Measurements from ENCODE around the gene SPATA16.
"Not testable (repeated sequence)": the region's sequence is repeated elsewhere in the genome, so short reads cannot be mapped to it uniquely, and the experiment has no call there.

SPATA16 gene, protein sequence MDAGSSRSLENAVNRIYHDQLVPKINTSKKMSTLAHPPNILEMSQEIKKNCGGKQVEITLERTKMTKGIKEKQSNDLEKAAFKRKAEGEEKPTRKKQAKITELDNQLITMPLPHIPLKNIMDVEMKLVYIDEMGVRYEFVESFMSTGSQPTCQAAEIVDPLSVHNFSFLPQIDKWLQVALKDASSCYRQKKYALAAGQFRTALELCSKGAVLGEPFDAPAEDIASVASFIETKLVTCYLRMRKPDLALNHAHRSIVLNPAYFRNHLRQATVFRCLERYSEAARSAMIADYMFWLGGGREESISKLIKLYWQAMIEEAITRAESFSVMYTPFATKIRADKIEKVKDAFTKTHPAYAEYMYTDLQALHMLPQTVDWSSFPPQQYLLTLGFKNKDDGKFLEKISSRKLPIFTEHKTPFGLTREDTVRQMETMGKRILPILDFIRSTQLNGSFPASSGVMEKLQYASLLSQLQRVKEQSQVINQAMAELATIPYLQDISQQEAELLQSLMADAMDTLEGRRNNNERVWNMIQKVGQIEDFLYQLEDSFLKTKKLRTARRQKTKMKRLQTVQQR

DNA sequence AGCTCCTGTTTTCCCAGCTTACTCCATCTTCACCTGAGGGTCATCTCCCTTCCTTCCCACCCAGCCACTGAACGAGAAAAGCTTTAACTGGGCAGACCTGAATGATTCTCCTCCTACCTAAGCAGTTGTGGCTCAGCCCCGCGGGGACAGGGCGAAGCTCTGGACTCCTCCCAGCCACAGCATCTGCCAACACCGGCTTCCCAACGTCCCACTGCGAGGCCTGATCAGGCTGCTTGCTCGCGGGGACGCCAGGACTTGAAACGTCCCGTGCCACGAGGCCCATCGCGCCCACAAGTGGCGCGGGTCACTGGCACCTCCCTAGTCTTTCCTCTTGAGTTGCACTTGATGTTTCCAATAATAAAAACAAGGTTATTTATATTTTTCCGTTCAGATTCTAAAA is at the start of gene SPATA16:
SPATA16 (minus strand) TSS at position 250 of the 400 bp plus-strand sequence. CDS start 23,504 bp downstream, outside the sequence.
- Mint-ChIP-seq H3K27ac (no peak within 1 kb of the TSS), H3K4me3 (no peak within 1 kb of the TSS), H3K9me3 (no peaks in the 10 kb centered on the region), H3K27me3 (no peaks in the 10 kb centered on the region), H3K4me1 (no peaks in the 10 kb centered on the region)
- ATAC-seq (no peak), DNase-seq (no peak)

DNA sequence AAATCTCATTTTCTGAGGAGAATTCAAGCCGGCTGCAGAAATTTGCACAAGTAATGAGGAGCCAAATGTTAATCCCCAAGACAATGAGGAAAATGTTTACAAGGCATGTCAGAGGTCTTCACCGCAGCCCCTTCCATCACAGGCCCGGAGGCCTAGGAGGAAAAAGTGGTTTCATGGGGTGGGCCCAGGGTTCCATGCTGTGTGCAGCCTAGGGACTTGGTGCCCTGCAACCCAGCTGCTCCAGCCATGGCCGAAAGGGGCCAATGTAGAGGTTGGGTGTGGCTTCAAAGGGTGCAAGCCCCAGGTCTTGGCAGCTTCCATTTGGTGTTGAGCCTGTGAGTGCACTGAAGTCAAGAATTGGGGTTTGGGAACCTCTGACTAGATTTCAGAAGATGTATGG is 42.0 kb upstream of the SPATA16 start:
- not testable (repeated sequence) for H3K27me3 Mint-ChIP-seq, H3K4me1 Mint-ChIP-seq, H3K4me3 Mint-ChIP-seq, ATAC-seq, H3K27ac Mint-ChIP-seq, DNase-seq
- H3K9me3 Mint-ChIP-seq = peaks cover 0 to 26% of the 10 kb centered on the region in 2 donors

DNA sequence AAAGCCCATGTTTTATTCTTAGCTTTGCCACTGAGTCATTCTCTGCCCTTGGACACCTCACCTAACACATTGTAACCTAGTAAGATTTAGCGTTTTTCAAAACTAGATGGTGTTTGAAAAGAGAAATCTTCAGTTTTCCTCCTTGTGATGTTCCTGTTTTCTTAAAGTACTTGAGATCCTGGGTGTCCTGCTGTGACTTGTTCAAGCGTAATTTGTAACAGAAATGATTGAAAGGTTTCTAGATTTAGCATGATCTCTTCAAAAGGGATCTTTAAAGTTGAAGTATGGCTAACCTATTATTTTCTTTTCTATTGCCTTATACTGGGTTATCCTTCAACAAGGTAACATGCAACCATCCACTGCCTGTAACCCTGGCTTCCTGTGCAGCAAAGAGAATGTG is 32.6 kb upstream of the SPATA16 start:
- Mint-ChIP-seq H3K4me1 (no peaks in the 10 kb centered on the region), H3K4me3 (no peak overlapping the region), H3K9me3 (no peaks in the 10 kb centered on the region), H3K27ac (no peak overlapping the region), H3K27me3 (no peaks in the 10 kb centered on the region)
- no peak for DNase-seq
- ATAC-seq = no peak

DNA sequence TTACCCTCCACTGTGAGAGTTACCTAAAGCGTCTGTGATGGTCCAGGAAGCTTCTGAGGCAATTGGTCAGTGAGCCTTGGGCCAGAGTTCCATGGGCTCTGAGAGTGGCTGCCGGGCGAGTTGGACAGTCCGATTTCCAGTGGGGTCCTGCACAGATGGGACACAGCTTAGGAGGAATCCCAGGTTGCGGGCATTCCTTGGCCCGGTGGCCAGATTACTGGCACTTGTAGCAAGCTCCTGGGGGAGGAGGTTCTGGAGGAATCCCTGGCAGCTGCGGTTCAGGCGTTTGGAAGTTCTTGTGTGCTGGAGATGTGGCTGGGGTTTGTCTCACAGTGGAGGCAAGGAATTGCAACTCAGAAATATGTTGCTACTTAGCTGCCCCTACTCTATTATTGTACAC is 18.1 kb upstream of the SPATA16 start:
- DNase-seq, H3K27ac Mint-ChIP-seq, H3K4me3 Mint-ChIP-seq, ATAC-seq, H3K27me3 Mint-ChIP-seq, H3K4me1 Mint-ChIP-seq, H3K9me3 Mint-ChIP-seq: not testable (repeated sequence)

DNA sequence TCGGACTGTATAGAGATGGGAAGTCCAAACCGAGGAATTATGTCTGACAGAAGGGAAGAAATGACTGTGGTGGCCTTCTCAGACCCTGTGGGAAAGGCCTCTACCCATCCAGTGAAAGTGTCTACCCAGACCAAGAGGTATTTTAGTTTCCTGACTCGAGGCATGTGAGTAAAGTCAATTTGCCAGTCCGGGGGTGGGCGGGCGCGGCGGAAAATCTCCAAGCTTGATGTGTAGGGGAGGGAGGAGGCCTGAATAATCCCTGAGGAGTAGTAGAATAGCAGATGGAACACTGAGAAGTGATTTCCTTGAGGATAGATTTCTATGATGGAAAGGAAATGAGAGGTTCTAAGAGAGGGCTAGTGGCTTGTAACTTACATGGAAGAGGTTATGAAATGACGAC is 15.5 kb upstream of the SPATA16 start:
- DNase-seq, ATAC-seq, H3K27me3 Mint-ChIP-seq, H3K9me3 Mint-ChIP-seq, H3K4me1 Mint-ChIP-seq, H3K27ac Mint-ChIP-seq, H3K4me3 Mint-ChIP-seq: not testable (repeated sequence)

DNA sequence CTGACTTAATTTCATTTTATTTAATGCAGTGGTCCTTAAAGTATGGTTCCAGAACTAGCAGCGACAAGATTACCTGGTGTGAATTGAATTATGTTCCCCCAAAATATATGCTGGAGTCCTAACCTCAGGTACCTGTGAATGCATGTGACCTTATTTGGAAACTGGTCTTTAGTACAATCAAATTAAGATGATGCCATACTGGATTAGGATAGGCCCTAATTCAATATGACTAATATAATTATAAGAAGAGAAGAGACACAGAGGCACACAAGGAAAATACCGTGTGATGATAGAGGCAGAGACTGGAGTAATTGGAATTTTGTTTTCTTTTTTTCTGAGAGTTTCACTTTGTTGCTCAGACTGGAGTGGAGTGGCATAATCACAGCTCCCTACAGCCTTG is 12.6 kb upstream of the SPATA16 start:
- Mint-ChIP-seq H3K27me3 (no peaks in the 10 kb centered on the region), H3K4me3 (no peak overlapping the region), H3K27ac (no peak overlapping the region), H3K9me3 (no peaks in the 10 kb centered on the region), H3K4me1 (no peaks in the 10 kb centered on the region)
- DNase-seq (no peak), ATAC-seq (no peak)

DNA sequence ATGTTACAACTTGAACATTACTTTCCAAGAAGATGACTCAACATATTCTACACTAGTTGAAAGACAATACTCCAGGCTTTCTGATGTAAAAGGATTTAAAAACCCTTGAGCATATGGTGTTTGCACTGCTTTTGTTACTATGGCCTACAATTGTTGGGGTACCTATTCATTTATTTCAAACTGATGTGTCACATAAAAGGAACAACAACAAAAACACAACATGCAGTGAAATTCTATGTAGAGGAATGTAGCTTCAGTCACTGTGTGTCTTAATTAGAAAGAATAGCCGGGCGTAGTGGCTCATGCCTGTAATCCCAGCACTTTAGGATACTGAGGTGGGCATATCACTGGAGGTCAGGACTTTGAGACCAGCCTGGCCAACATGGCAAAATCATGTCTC is 1.6 kb downstream of the SPATA16 start:
- ATAC-seq = no peak
- no peaks in the 10 kb centered on the region for H3K9me3 Mint-ChIP-seq
- H3K4me1 Mint-ChIP-seq = no peaks in the 10 kb centered on the region
- no peak for DNase-seq
- H3K4me3 Mint-ChIP-seq = no peak overlapping the region
- no peak overlapping the region for H3K27ac Mint-ChIP-seq
- H3K27me3 Mint-ChIP-seq = no peaks in the 10 kb centered on the region

DNA sequence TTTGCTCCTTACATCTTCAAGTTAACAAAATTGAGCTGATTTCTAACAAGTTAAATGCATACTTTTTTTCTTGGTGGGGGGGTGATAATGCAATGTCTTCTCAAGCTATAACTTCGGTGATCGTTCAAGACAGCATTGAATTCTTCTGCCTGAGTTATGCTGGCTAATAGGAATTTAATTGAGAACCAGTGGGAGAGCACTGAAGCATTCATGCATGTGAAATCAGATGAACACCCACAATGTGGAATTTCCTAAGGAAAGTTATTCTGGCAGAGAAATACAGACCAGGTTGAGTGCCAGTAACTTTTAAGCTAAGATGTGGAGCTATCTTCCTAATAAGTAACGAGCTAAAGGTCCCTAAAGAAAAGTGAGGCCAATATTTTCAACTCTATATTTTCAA is 3.0 kb downstream of the SPATA16 start:
- Mint-ChIP-seq H3K4me3 (no peak overlapping the region), H3K27ac (no peak overlapping the region), H3K27me3 (no peaks in the 10 kb centered on the region), H3K4me1 (no peaks in the 10 kb centered on the region), H3K9me3 (no peaks in the 10 kb centered on the region)
- no peak for DNase-seq
- no peak for ATAC-seq

DNA sequence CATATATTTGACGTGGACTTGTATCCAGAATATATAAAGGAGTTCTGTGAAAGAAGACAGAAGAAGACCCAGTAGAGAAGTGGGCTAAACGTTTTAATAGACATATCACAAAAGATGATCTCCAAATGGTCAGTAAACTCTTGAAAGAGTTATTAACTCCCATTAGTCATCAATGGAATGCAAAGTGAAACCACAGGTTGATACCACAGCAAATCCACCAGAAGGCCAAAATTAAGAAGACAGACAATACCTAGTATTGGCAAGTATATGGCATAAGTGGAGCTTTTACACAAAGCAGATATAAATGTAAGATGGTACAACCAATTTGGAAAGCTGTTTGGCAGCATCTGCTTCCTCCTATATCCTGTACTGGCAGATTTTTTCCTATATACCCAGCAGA is 6.0 kb downstream of the SPATA16 start:
- DNase-seq (no peak), ATAC-seq (no peak)
- Mint-ChIP-seq H3K27ac (no peak overlapping the region), H3K27me3 (no peaks in the 10 kb centered on the region), H3K4me3 (no peak overlapping the region), H3K9me3 (no peaks in the 10 kb centered on the region), H3K4me1 (no peaks in the 10 kb centered on the region)

DNA sequence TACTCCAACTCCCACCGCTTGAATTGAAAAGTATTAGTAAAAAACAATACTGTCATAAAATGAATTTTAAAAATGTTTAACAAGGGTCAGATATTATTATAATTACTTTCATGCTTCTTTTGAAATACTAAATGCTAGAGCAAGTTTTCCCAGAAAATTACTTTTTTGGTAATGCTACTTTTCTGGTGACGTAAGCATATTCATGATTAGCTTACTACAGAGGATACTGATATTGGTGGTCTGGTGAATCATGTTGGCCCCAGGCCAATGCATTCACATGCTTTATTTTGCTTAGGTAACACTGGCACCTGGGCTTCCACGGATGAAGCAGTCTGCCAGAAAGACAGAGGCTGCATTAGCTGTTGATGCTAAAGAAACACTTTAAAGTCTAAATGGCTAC is 12.4 kb downstream of the SPATA16 start:
- Mint-ChIP-seq H3K9me3 (no peaks in the 10 kb centered on the region), H3K27me3 (no peaks in the 10 kb centered on the region), H3K4me1 (no peaks in the 10 kb centered on the region), H3K27ac (no peak overlapping the region), H3K4me3 (no peak overlapping the region)
- ATAC-seq (no peak), DNase-seq (no peak)

DNA sequence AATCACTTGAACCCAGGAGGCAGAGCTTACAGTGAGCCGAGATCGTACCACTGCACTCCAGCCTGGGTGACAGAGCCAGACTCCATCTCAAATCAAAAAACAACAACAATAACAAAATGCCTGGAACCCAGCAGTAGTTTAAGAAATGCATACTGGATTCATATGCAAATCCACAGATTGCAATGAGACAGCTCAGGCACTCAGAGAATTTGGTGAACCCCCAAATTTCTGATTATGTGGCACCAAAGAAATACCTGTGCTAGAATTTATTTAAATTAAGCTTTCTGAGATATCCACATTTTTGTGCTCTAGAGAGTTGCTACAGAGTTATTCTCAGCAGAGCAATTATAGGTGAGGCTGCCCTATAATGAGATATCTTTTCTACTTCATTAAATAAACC is 29.7 kb downstream of the SPATA16 start:
- H3K9me3 Mint-ChIP-seq = peaks cover 0 to 6% of the 10 kb centered on the region in 2 donors
- no peak overlapping the region for H3K4me3 Mint-ChIP-seq
- no peaks in the 10 kb centered on the region for H3K27me3 Mint-ChIP-seq
- DNase-seq = no peak
- H3K27ac Mint-ChIP-seq = no peak overlapping the region
- no peak for ATAC-seq
- no peaks in the 10 kb centered on the region for H3K4me1 Mint-ChIP-seq

DNA sequence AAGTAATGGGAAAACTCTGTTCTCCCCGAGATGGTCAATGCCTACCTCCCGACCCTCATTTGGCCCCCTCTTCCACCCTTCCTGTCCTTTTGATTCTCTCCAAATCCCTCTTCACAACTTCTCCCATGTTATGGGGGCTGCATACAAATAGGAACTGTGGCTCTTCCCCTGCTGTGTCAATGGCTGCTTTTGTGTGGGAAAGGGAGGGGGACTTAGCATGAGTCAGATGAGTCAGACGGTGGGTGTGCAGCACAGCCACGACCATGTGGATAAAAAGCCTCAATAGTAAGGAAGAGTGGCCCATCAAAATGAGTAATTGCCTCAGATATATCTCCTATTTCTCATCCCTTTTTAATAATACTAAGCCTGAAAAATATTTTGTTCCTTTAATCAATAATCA is 31.9 kb downstream of the SPATA16 start:
- no peak overlapping the region for H3K27ac Mint-ChIP-seq
- H3K9me3 Mint-ChIP-seq = peaks cover 0 to 12% of the 10 kb centered on the region in 2 donors
- H3K4me3 Mint-ChIP-seq = no peak overlapping the region
- ATAC-seq = no peak
- no peaks in the 10 kb centered on the region for H3K27me3 Mint-ChIP-seq
- no peaks in the 10 kb centered on the region for H3K4me1 Mint-ChIP-seq
- DNase-seq = no peak

DNA sequence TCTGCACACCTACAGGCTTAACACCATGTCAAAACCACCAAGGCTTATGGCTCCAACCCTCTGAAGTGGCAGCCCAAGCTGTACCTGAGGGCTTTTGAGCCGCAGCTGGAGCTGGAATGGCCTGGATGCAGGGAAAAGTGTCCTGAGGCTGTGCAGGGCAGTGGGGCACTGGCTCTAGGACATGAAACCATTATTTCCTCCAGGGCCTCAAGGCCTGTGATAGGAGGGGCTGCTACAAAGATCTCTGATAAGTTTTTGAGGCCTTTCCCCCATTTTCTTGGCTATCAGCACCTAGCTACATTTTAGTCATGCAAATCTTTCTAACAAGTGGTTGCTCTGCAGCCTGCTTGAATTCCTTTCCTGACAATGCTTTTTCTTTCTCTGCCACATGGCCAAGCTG is 37.6 kb downstream of the SPATA16 start:
- no peaks in the 10 kb centered on the region for H3K27me3 Mint-ChIP-seq
- H3K4me3 Mint-ChIP-seq = no peak overlapping the region
- no peaks in the 10 kb centered on the region for H3K4me1 Mint-ChIP-seq
- ATAC-seq = no peak
- no peak overlapping the region for H3K27ac Mint-ChIP-seq
- no peak for DNase-seq
- peaks cover 0 to 16% of the 10 kb centered on the region in 2 donors for H3K9me3 Mint-ChIP-seq

DNA sequence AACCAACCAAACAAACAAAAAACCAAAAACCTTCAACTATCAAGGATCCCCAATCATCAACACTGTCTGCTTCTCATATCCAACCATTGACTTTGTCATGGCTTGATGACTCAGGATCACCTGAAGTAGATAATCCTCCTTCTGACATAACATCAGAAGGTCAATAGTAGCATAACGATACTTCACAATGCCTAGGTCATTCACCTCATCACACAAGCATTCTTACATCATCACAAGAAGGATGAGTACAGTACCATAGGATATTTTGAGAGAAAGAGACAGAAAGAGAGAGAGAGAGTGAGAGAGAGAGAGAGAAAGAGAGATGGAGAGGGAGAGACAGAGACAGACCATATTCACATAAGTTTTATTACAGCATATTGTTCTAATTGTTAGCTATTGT is 42.1 kb downstream of the SPATA16 start:
- no peak for DNase-seq
- no peak overlapping the region for H3K27ac Mint-ChIP-seq
- no peak overlapping the region for H3K4me3 Mint-ChIP-seq
- no peaks in the 10 kb centered on the region for H3K4me1 Mint-ChIP-seq
- no peaks in the 10 kb centered on the region for H3K27me3 Mint-ChIP-seq
- ATAC-seq = no peak
- H3K9me3 Mint-ChIP-seq = peaks cover 0 to 2% of the 10 kb centered on the region in 2 donors

DNA sequence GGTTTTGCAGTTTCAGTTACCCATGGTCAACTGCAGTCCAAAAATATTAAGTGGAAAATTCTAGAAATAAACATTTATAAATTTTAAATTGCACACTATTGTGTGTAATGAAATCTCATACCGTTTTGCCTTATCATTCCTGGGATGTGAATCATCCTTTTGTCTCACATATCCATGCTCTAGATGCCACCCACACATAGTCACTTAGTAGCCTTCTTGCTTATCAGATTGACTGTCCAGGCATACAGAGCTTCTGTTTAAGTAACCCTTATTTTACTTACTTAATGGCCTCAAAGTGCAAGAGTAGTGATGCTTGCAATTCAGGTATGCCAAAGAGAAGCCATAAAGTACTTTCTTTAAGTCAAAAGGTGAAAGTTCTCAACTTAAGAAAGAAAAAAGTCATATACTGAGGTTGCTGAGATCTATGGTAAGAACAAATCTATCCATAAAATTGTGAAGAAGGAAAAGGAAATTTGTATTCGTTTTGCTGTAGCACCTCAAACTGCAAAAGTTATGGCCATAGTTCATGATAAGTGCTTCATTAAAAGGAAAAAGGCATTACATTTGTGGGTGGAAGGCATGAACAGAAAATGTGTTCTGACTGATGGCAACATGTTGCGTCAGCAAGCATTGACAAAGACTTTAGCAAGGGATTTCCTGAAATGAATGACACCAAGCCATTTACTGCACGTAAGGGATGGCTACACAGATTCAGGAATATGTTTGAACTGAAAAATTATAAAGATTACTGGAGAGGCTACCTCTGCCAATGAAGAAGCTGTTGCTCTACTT is 43.8 kb downstream of the SPATA16 start:
- no peaks in the 10 kb centered on the region for H3K9me3 Mint-ChIP-seq
- ATAC-seq (no peak), DNase-seq (no peak)
- H3K27me3 Mint-ChIP-seq = no peaks in the 10 kb centered on the region
- H3K27ac Mint-ChIP-seq = no peak overlapping the region
- H3K4me3 Mint-ChIP-seq = no peak overlapping the region
- H3K4me1 Mint-ChIP-seq = no peaks in the 10 kb centered on the region

DNA sequence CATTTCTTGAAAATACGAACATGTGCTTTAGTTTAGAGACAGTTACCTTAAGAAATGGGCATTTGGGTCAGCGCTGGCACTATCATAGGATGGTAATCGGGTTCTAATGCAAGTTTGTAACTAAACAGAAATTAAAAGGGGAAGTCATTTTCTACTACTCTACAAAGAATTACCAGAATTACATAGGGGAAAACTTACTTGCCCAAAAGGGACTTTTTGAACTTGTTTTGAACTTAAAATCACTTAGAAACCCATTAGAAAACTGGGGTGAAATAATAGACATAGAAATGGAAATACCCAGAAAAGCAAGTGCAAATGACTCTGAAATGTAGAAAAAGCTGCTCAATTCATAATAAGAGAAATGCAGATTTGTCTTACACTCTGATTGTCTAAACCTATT is 44.9 kb downstream of the SPATA16 start:
- Mint-ChIP-seq H3K27ac (no peak overlapping the region), H3K4me1 (no peaks in the 10 kb centered on the region), H3K9me3 (no peaks in the 10 kb centered on the region), H3K4me3 (no peak overlapping the region), H3K27me3 (no peaks in the 10 kb centered on the region)
- ATAC-seq (no peak), DNase-seq (no peak)
